Stimulated activated memory B cell treated with anti-CD40 and anti-IgM and Interleukin-4, amounts not matched to agents 10 μg/mL and 1 μg/mL and 100 μg/mL, for 72 hours (primary cell): ENCODE results near the gene SYTL1.

Experiments
- ATAC-seq: fragments of 150-1000 bp; cut with Tn5 transposase; 2 replicates; pipeline ENCODE4 v1.10.0; 2021
- H3K27ac Mint-ChIP-seq: one replicate; pipeline ENCODE4 v1.8.0; 2022; ENCODE audit warnings: mild to moderate bottlenecking, mixed read lengths
- H3K27me3 Mint-ChIP-seq: one replicate; pipeline ENCODE4 v1.8.0; 2022; ENCODE audit warnings: mixed read lengths
- H3K36me3 Mint-ChIP-seq: one replicate; pipeline ENCODE4 v1.8.0; 2022; ENCODE audit warnings: mixed read lengths
- H3K4me1 Mint-ChIP-seq: one replicate; pipeline ENCODE4 v1.8.0; 2022; ENCODE audit warnings: mixed read lengths
- H3K4me3 Mint-ChIP-seq: one replicate; pipeline ENCODE4 v1.8.0; 2022; ENCODE audit warnings: mild to moderate bottlenecking, moderate library complexity, mixed read lengths
- H3K9me3 Mint-ChIP-seq: one replicate; pipeline ENCODE4 v1.8.0; 2022; ENCODE audit warnings: mixed read lengths

Gene SYTL1

DNA sequence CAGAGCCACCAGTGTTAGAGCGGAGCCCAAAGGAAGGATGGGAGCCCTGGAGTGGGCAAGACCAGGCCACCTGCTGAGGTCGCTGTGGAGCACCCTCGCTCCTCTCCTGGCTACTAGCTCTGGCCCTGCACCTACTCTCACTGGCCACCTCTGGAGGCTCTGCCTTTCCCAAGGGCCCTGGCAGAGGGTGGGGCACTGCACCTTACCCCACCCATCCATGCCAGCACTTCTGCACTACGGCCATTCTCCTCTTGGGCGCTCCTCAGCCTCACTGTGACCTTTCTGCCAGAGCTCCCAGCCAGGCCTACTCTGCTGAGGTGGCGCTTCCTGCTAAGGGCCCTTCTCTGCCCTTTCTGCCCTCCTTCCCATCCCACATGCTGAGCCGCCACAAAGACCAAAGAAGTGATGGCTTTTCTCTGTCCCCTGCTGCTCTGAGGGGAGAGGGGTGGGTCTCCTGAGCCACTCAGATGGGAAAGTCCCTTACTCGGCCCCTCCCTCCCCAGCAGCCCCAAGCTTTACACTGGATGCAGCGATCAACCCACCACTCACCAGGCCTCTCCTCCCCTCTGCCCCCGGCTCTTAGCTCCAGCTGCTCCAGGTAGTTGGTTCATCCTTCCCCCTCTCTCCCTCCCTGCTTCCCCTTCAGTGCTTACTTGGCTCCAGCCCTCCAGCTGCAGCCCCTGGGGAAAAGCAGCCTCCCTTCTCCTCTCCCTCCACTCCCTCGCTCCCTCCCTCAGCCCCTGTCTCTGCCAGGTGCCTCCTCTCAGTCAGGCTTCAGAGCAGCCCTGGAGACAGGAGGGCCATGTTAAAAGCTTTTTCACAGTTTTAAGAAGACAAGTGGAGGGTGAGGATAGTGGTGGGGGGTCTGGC lies 34.7 kb upstream of the SYTL1 start:
- H3K27me3 Mint-ChIP-seq: no peaks in the 10 kb centered on the region
- H3K4me3 Mint-ChIP-seq: no peak overlapping the region
- peak; percentile 27 for ATAC-seq
- no peak overlapping the region for H3K27ac Mint-ChIP-seq
- no peaks in the 10 kb centered on the region for H3K9me3 Mint-ChIP-seq
- no peaks in the 10 kb centered on the region for H3K4me1 Mint-ChIP-seq
- peaks cover 31% of the 10 kb centered on the region for H3K36me3 Mint-ChIP-seq

DNA sequence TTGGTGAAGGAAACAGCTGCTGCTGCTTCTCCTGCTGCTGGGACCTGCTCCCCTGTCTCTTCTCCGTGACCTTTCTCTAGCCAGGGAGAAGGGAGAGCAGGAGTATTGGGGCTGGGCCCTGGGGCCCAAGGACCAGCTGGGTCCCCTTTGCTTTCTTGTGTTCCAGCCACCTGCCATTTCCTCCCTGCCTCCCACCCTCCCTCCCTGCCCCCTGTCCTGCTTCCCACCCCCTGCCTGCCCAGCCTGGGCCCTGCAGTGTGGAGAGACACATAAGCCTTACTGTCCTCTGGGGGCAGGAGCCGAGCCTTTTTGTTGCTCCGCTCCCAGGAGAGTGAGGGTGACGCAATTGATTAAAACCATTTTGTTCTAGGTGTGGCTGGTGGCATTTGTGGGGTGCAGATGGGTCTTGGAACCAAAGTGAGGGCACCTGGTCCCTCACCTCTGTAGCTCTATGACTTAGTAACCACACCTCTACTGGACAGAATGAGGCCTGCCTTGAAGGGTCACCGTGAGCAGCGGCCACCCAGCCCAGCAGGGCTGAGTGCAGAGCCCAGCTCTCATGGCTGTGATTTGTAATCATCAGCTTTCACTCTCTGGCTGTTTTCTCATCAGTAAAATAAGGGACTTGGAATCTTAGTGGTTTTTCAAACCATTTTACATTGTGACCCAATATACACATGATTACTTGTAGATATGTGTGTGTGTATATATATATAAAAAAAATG lies 33.8 kb upstream of the SYTL1 start:
- no peak overlapping the region for H3K4me3 Mint-ChIP-seq
- H3K27ac Mint-ChIP-seq: no peak overlapping the region
- ATAC-seq: no peak

DNA sequence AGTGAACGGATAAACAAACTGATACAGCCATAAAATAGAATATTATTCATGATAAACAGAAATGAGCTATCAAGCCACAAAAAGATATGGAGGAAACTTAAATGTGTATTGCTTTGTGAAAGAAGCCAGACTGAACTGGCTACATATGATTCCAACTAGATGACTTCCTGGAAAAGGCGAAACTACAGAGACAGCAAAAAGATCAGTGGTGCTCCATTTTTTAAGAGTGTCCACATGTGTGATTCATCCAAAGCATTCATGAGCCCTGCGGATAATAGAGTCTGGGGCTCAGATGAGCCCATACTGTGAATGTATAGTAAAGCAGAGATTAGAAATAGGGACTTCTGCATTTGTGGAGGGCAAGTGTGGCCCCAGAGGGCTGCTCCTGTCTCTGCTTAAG lies 27.7 kb upstream of the SYTL1 start:
- no peak for ATAC-seq
- peaks cover 6% of the 10 kb centered on the region for H3K36me3 Mint-ChIP-seq
- no peaks in the 10 kb centered on the region for H3K4me1 Mint-ChIP-seq
- H3K27ac Mint-ChIP-seq: no peak overlapping the region
- no peaks in the 10 kb centered on the region for H3K9me3 Mint-ChIP-seq
- H3K4me3 Mint-ChIP-seq: no peak overlapping the region
- no peaks in the 10 kb centered on the region for H3K27me3 Mint-ChIP-seq

More for the DNA sequence above, 33.8 kb upstream of the SYTL1 start:
- Mint-ChIP-seq H3K9me3 (no peaks in the 10 kb centered on the region), H3K27me3 (no peaks in the 10 kb centered on the region), H3K36me3 (peaks cover 27% of the 10 kb centered on the region), H3K4me1 (no peaks in the 10 kb centered on the region)

DNA sequence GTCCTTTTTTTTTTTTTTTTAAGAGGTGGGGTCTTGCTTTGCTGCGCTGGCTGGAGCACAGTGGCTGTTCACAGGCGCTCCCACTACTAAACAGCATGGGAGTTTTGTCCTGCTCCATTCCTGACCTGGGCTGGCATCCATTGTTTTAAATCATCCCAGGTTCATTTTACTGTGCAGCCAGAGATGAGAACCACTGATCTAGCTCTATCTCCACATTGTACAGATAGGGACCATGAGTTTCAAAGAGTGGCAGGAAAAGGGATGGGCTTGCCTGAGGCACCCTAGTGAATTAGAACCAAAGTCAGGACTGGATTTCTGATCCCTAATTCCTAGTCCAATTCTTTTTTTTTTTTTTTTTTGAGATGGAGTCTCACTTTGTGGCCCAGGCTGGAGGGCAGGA lies 27.1 kb upstream of the SYTL1 start:
- Mint-ChIP-seq H3K27me3 (no peaks in the 10 kb centered on the region), H3K27ac (no peak overlapping the region), H3K9me3 (no peaks in the 10 kb centered on the region), H3K36me3 (peaks cover 6% of the 10 kb centered on the region), H3K4me1 (no peaks in the 10 kb centered on the region), H3K4me3 (no peak overlapping the region)
- no peak for ATAC-seq

DNA sequence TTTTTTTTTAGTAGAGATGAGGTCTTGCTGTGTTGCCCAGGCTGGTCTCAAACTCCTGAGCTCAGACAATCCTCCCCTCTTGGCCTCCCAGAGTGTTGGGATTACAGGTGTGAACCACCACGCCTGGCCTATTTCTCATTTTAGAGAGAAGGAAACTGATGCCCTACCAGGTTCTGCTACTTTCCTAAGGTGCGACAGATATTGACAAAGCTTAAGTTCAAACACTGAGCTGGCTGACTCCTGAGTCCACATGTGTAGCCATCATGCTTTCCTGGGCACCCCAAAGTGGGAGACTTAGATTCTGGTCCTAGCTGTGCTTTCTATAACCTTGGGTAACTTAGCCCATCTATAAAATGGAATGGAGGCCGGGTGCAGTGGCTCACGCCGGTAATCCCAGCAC lies 25.0 kb upstream of the SYTL1 start:
- Mint-ChIP-seq H3K36me3 (no peaks in the 10 kb centered on the region), H3K4me3 (no peak overlapping the region)

DNA sequence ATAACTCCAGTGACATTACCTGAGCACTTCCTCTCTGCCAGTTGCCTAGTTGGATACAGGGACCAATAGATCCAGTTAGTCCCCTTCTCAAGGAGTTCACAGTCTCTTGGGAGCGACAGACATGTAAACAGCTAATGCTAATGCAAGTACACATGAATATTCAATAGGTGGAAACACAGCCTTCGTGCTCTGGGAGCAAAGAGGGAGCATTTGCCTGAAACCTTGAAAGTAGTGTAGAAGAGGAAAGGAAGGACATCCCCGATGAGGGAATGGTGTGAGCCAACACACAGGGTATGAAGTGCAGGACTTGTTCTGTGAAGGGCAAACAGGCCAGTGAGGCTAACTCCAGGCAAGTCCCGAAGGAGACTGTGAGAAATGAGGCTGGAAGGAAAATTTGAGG lies 23.7 kb upstream of the SYTL1 start:
- H3K27me3 Mint-ChIP-seq: no peaks in the 10 kb centered on the region
- no peak overlapping the region for H3K27ac Mint-ChIP-seq
- H3K36me3 Mint-ChIP-seq: no peaks in the 10 kb centered on the region
- no peaks in the 10 kb centered on the region for H3K9me3 Mint-ChIP-seq
- no peak overlapping the region for H3K4me3 Mint-ChIP-seq
- ATAC-seq: no peak
- peaks cover 19% of the 10 kb centered on the region for H3K4me1 Mint-ChIP-seq

More for the DNA sequence above, 25.0 kb upstream of the SYTL1 start:
- no peak for ATAC-seq
- Mint-ChIP-seq H3K27ac (no peak overlapping the region), H3K27me3 (no peaks in the 10 kb centered on the region), H3K4me1 (peaks cover 10% of the 10 kb centered on the region), H3K9me3 (no peaks in the 10 kb centered on the region)

DNA sequence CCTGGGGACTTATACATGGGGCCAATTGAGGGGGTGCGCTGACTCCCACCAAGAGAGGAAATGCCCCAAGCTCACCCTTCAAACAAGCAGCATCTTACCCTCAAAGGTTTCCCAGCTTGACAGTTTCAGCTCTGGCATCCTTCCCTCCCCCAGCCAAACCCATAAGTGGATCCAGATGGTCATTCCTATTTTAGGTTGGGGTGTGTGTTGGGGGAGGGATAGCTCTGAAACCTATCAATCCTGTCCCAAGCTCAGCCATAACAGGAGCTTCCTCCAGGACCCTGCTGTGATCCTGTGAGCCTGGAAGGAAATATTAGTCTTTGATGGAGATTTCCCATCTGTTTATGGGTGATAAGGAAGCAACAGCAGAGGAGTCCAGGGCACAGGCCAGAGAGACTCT lies 23.2 kb upstream of the SYTL1 start:
- Mint-ChIP-seq H3K36me3 (no peaks in the 10 kb centered on the region), H3K9me3 (no peaks in the 10 kb centered on the region), H3K27ac (no peak overlapping the region)

DNA sequence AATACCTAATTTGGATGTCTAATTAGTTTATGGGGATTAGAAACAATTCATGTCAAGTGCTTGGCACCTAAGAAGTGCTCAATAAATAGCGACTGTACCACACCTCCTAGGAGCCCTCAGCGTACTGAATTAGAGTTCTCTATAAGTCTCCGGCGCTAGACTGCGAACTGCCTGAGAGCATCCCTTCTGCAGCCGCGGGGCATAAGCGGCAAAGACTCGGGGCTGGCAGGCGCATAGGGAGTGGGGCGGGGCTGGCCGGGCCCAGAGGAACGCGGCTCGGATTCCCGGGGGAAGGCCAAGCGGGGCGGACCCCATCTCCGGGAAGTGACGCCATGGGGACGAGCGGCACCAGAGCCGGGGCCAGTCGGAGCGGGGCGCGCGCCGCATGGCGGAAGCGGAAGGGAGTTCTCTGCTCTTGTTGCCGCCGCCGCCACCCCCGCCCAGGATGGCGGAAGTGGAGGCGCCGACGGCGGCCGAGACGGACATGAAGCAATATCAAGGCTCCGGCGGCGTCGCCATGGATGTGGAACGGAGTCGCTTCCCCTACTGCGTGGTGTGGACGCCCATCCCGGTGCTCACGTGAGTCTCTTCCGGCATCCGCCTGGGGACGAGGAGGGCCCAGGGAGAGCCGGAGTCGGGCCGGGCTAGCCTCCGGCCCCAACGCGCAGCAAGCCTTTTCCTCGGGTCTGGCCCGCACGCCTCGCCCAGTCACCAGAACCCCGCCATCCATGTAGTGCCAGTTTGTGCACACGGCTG lies 19.8 kb upstream of the SYTL1 start, which contains the start of gene TMEM222:
Gene TMEM222 (plus strand): TSS at position 351 of the 756 bp plus-strand sequence. CDS start 35 bp downstream, at position 386.
- Mint-ChIP-seq H3K9me3 (no peaks in the 10 kb centered on the region), H3K4me3 (peak within 1 kb of the TSS; percentile 98), H3K27me3 (no peaks in the 10 kb centered on the region), H3K36me3 (peaks cover 7% of the 10 kb centered on the region), H3K27ac (peak within 1 kb of the TSS; percentile 98), H3K4me1 (peaks cover 50% of the 10 kb centered on the region)
- ATAC-seq: peak; percentile 99

More for the DNA sequence above, 23.2 kb upstream of the SYTL1 start:
- peaks cover 24% of the 10 kb centered on the region for H3K4me1 Mint-ChIP-seq
- no peaks in the 10 kb centered on the region for H3K27me3 Mint-ChIP-seq
- H3K4me3 Mint-ChIP-seq: no peak overlapping the region
- no peak for ATAC-seq

DNA sequence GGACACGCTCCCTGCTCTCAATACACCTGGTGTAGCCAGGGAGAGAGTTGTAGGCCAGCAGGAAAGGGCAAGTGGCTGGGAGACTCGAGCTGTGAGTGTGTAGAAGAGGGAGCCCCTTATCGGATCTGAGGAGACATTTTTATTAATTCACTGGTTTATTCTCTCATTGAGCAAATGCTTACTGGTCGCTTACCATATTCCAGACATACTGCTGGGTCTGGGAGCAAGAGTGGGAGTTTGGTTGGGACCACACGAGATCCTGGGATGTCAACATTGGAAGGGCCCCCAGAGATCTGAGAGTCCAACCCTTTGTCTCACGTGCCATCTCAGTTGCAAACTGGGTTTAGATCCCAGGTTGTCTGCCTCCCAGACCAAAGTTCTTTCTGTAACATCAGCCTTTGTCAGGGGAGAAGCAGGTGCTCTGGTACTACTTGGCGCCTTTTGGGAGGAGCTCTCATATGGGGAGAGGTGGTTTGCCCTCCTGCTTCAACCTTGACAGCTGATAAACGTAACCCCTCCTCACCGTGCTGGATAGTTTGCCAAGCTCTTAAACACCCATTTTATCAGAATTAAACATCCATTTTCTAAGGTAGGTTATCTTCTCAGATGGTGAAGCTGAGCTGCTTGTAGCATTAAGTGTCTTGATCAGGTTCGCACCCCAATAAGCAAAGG lies 19.1 kb upstream of the SYTL1 start:
- no peak for ATAC-seq
- peaks cover 51% of the 10 kb centered on the region for H3K4me1 Mint-ChIP-seq
- H3K27me3 Mint-ChIP-seq: no peaks in the 10 kb centered on the region
- H3K36me3 Mint-ChIP-seq: peaks cover 7% of the 10 kb centered on the region
- H3K4me3 Mint-ChIP-seq: peak overlapping the region; percentile 98
- no peaks in the 10 kb centered on the region for H3K9me3 Mint-ChIP-seq
- peak overlapping the region; percentile 98 for H3K27ac Mint-ChIP-seq

DNA sequence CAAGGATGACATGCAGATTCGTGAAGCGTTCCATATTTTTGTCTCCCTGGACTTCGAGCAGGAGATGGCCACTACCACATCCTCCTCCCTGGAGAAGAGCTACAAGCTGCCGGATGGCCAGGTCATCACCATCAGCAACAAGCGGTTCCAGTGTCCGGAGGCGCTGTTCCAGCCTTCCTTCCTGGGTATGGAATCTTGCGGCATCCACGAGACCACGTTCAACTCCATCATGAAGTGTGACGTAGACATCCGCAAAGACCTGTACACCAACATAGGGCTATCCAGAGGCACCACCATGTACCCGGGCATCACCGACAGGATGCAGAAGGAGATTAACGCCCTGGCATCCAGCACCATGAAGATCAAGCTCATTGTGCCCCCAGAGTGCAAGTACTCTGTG lies 16.5 kb upstream of the SYTL1 start:
- Mint-ChIP-seq H3K27me3 (no peaks in the 10 kb centered on the region), H3K9me3 (no peaks in the 10 kb centered on the region), H3K27ac (no peak overlapping the region), H3K36me3 (peaks cover 7% of the 10 kb centered on the region), H3K4me3 (no peak overlapping the region), H3K4me1 (peaks cover 67% of the 10 kb centered on the region)
- ATAC-seq: no peak

DNA sequence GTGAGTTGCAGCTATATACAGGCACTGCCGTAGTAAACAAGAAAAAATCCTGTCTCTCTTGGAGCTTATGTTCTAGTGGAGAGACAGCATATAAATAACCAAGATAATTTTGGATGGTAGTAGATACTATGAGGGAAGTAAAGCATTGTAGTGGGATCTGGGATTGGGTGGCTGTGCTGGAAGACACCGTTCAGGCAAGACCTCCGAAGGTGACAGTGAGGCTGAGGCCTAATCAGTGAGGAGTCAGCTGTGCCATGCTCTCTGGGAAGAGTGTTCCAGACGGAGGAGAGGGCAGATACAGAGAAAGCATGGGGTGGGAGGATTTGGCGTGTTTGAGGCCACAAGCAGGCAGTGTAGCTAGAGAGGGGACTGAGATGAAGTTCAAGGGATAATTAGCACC lies 13.9 kb upstream of the SYTL1 start:
- no peak overlapping the region for H3K4me3 Mint-ChIP-seq
- peaks cover 66% of the 10 kb centered on the region for H3K4me1 Mint-ChIP-seq
- ATAC-seq: no peak
- H3K27ac Mint-ChIP-seq: peak overlapping the region; percentile 23
- H3K27me3 Mint-ChIP-seq: no peaks in the 10 kb centered on the region
- H3K9me3 Mint-ChIP-seq: no peaks in the 10 kb centered on the region
- peaks cover 24% of the 10 kb centered on the region for H3K36me3 Mint-ChIP-seq

DNA sequence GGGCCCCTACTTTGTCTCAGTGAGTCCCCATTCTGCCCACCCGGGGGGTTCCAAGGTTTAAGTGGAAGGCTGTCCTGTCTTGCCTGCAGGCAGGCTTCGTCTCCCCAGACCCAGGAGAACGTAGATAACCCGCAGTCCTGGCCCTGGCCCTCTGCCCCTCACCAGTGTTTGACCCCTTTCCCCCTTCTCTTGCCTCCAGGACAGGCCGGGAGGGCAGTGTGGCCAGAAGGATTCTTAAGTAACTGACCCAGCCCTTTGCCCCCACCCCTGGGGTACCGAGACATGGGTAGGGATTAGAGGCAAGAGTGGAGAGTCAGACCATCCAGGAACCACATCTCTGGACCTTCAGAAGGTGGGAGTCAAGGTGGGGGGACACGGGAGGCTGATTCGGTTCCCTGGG lies 11.0 kb upstream of the SYTL1 start:
- Mint-ChIP-seq H3K27me3 (no peaks in the 10 kb centered on the region), H3K4me1 (peaks cover 44% of the 10 kb centered on the region), H3K27ac (no peak overlapping the region), H3K4me3 (no peak overlapping the region), H3K36me3 (peaks cover 36% of the 10 kb centered on the region), H3K9me3 (no peaks in the 10 kb centered on the region)
- ATAC-seq: no peak

DNA sequence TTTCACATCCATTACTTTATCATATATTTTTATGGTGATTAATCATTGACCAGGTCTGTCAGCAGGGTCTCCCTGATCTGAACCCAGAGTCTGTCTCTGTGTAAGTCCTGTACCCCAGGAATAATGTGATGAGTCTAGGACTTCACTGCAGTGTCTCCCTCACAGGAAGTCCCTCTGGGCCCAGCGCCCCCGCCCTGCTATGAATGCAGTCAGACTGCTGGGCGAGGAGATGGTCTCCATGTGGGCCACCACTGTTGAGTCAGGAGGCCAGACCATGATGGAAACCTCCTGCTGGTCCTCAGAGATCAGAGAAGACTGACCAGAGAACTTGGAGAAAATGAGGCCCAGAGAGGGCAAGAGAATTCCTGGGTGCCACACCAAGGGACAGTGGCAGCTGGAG lies 10.4 kb upstream of the SYTL1 start:
- no peaks in the 10 kb centered on the region for H3K9me3 Mint-ChIP-seq
- no peak overlapping the region for H3K27ac Mint-ChIP-seq
- H3K4me1 Mint-ChIP-seq: peaks cover 38% of the 10 kb centered on the region
- no peak overlapping the region for H3K4me3 Mint-ChIP-seq
- no peak for ATAC-seq
- peaks cover 41% of the 10 kb centered on the region for H3K36me3 Mint-ChIP-seq
- H3K27me3 Mint-ChIP-seq: no peaks in the 10 kb centered on the region

DNA sequence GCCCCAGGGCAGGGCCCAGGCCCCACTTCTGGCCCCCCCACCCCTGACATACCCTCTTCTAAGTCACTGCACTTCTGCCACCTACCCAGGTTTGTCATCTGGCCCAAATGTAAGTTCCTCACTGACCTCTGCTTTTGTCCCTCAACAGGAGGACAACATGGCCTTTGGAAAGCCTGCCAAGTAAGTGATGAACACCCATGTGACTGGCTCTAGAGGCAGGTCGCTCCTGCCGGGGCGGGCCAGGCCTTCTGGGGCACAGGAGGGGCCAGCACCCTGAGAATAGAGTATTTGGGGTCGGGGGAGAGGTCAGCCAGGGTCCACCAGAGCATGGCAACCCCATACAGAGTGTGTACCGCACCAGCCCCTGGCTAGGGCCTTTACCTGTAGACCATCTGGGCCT lies 9.9 kb upstream of the SYTL1 start:
- Mint-ChIP-seq H3K27ac (peak overlapping the region; percentile 50), H3K9me3 (no peaks in the 10 kb centered on the region), H3K36me3 (peaks cover 46% of the 10 kb centered on the region), H3K4me1 (peaks cover 38% of the 10 kb centered on the region), H3K27me3 (no peaks in the 10 kb centered on the region), H3K4me3 (no peak overlapping the region)
- ATAC-seq: no peak
